Breast epithelium (tissue), 4 donors: Measurements from ENCODE around the gene COL25A1. TPM values are rescaled to one million over a fixed set of nuclear protein-coding genes. Genes with fewer than 3 reads are reported as not detected.

Source experiments
- DNase-seq, 2 donors: peaks; one replicate each; pipeline ENCODE4 v3.0.0-alpha.2; 2019; ENCODE audit warnings: low spot score in 2 of 2
- H3K27ac ChIP-seq, 2 donors: fragments of 200-600 bp; sonication (generic) in 1 of 2; one replicate each; pipeline ENCODE4 v1.5.1; 2016 to 2019; ENCODE audit warnings: mild to moderate bottlenecking in 1 of 2
- H3K27me3 ChIP-seq, 2 donors: fragments of 200-600 bp; sonication (generic) in 1 of 2; one replicate each; pipeline versions ENCODE4 v1.5.1 to v1.6.0; 2017 to 2019; ENCODE audit warnings: control low read depth in 1 of 2, mild to moderate bottlenecking in 1 of 2
- H3K36me3 ChIP-seq: fragments of 200-600 bp; one replicate; pipeline ENCODE4 v1.5.1; 2019
- H3K4me1 ChIP-seq, 2 donors: fragments of 200-600 bp; sonication (generic); one replicate each; pipeline ENCODE4 v1.5.1; 2016 to 2019; ENCODE audit warnings: control low read depth in 1 of 2
- H3K4me3 ChIP-seq, 3 donors: fragments of 200-600 bp; sonication (generic); 1 replicate in 2 of 3; 2 replicates in 1 of 3; pipeline ENCODE4 v1.5.1; 2016 to 2019; ENCODE audit warnings: mild to moderate bottlenecking in 3 of 3, moderate library complexity in 2 of 3
- H3K9me3 ChIP-seq, 2 donors: fragments of 200-600 bp; sonication (generic) in 1 of 2; one replicate each; pipeline ENCODE4 v1.5.1; 2016 to 2019; ENCODE audit warnings: control low read depth in 1 of 2
- POLR2A ChIP-seq: fragments of 450-650 bp; IDR thresholded peaks from one replicate; pipeline ENCODE4 v1.6.1; 2016; ENCODE audit warnings: antibody characterized with exemption, mild to moderate bottlenecking, moderate library complexity
- POLR2AphosphoS5 ChIP-seq, 3 donors: sonication (generic); formaldehyde crosslinking; IDR thresholded peaks; one replicate each; pipeline ENCODE4 v1.6.1; 2017; ENCODE audit warnings: antibody characterized with exemption in 3 of 3
- intact Hi-C: fragments of 100-400 bp; cut with DNase I; formaldehyde crosslinking; loops from one replicate; pipeline ENCODE4 v1.15.1; 2023; ENCODE audit warnings: low total_unique reads
- total RNA-seq, 3 donors: library from RNA; depleted of rRNA; stranded (reverse); fragments of >200 nt; gene quantifications; one replicate each; pipeline ENCODE4 v1.1.0, GENCODE V29; 2016
- TF ChIP-seq, protein P1 (sequence below), 3 donors: fragments of 450-650 bp; IDR thresholded peaks; one replicate each; pipeline ENCODE4 v1.5.1; 2016 to 2017; ENCODE audit warnings: antibody characterized with exemption in 3 of 3, mild to moderate bottlenecking in 3 of 3, moderate library complexity in 3 of 3

The COL25A1 gene
- total RNA-seq, 3 donors from 2014 or later, result 2.6 to 11.0 (median 2.8) TPM

GRCh38 chr4:109185548-109185947, 116.9 kb downstream of the COL25A1 start:
- Histone ChIP-seq H3K36me3 (no peaks in the 10 kb centered on the region), H3K27me3 (no peaks in the 10 kb centered on the region), H3K4me1 (no peaks in the 10 kb centered on the region), H3K27ac (peak overlapping the region in 1 of 2 donors; percentile 75), H3K9me3 (no peaks in the 10 kb centered on the region), H3K4me3 (no peak overlapping the region)
- intact Hi-C loops, result no loop called here
- TF ChIP-seq POLR2A (no peak), POLR2AphosphoS5 (IDR thresholded peaks at IDR 0.05) (no peak)
- TF ChIP-seq, protein P1, sequence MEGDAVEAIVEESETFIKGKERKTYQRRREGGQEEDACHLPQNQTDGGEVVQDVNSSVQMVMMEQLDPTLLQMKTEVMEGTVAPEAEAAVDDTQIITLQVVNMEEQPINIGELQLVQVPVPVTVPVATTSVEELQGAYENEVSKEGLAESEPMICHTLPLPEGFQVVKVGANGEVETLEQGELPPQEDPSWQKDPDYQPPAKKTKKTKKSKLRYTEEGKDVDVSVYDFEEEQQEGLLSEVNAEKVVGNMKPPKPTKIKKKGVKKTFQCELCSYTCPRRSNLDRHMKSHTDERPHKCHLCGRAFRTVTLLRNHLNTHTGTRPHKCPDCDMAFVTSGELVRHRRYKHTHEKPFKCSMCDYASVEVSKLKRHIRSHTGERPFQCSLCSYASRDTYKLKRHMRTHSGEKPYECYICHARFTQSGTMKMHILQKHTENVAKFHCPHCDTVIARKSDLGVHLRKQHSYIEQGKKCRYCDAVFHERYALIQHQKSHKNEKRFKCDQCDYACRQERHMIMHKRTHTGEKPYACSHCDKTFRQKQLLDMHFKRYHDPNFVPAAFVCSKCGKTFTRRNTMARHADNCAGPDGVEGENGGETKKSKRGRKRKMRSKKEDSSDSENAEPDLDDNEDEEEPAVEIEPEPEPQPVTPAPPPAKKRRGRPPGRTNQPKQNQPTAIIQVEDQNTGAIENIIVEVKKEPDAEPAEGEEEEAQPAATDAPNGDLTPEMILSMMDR (IDR thresholded peaks at IDR 0.05), result no peak
- DNase-seq, result no peak

- DNase-seq, result peak in 1 of 2 donors; percentile 20
- H3K9me3 ChIP-seq, result no peaks in the 10 kb centered on the region
- H3K4me1 ChIP-seq, result no peaks in the 10 kb centered on the region
- H3K36me3 ChIP-seq, result no peaks in the 10 kb centered on the region
- H3K27me3 ChIP-seq, result no peaks in the 10 kb centered on the region
- intact Hi-C loops, result no loop called here
- H3K4me3 ChIP-seq, result no peak overlapping the region
- H3K27ac ChIP-seq, result peak overlapping the region; percentile 15 to 75
- TF ChIP-seq POLR2A (no peak), POLR2AphosphoS5 (IDR thresholded peaks at IDR 0.05) (peak in 1 of 3 donors; percentile 49)
Measured at GRCh38 chr4:109184491-109184961, 117.9 kb downstream of the COL25A1 start.

GRCh38 chr4:109183931-109184490, 118.4 kb downstream of the COL25A1 start:
- no peaks in the 10 kb centered on the region for H3K36me3 ChIP-seq
- no peaks in the 10 kb centered on the region for H3K9me3 ChIP-seq
- intact Hi-C loops, result no loop called here
- no peak for DNase-seq
- no peak for TF ChIP-seq POLR2AphosphoS5 (IDR thresholded peaks at IDR 0.05)
- TF ChIP-seq POLR2A, result no peak
- TF ChIP-seq, protein P1 (IDR thresholded peaks at IDR 0.05), result no peak
- no peaks in the 10 kb centered on the region for H3K27me3 ChIP-seq
- H3K27ac ChIP-seq, result peak overlapping the region; percentile 2 to 75
- no peak overlapping the region for H3K4me3 ChIP-seq
- H3K4me1 ChIP-seq, result no peaks in the 10 kb centered on the region

- DNase-seq, result no peak
Measured at GRCh38 chr4:109182696-109183095, 119.8 kb downstream of the COL25A1 start.

GRCh38 chr4:109179061-109179460, 123.4 kb downstream of the COL25A1 start:
- no peak overlapping the region for H3K4me3 ChIP-seq
- H3K27ac ChIP-seq, result no peak overlapping the region
- no peaks in the 10 kb centered on the region for H3K4me1 ChIP-seq
- H3K9me3 ChIP-seq, result no peaks in the 10 kb centered on the region
- intact Hi-C loops, result no loop called here
- TF ChIP-seq, protein P1 (IDR thresholded peaks at IDR 0.05), result no peak
- no peak for TF ChIP-seq POLR2AphosphoS5 (IDR thresholded peaks at IDR 0.05)
- no peak for TF ChIP-seq POLR2A
- DNase-seq, result no peak
- H3K27me3 ChIP-seq, result no peaks in the 10 kb centered on the region
- H3K36me3 ChIP-seq, result no peaks in the 10 kb centered on the region

More at GRCh38 chr4:109182696-109183095, 119.8 kb downstream of the COL25A1 start:
- Histone ChIP-seq H3K27me3 (no peaks in the 10 kb centered on the region), H3K27ac (no peak overlapping the region), H3K4me3 (no peak overlapping the region), H3K36me3 (no peaks in the 10 kb centered on the region), H3K9me3 (no peaks in the 10 kb centered on the region), H3K4me1 (no peaks in the 10 kb centered on the region)
- intact Hi-C loops, result no loop called here
- TF ChIP-seq POLR2A (no peak), POLR2AphosphoS5 (IDR thresholded peaks at IDR 0.05) (no peak)
- TF ChIP-seq, protein P1 (IDR thresholded peaks at IDR 0.05), result no peak
